CD4-positive, alpha-beta T cell treated with Interferon alpha-2 for 1 hour (primary cell): ENCODE results near the gene SRPK2.

Source experiments
- DNase-seq, 2 donors: peaks; one replicate each; pipeline ENCODE4 v3.0.0-alpha.2; 2020 to 2022

Gene SRPK2

DNA sequence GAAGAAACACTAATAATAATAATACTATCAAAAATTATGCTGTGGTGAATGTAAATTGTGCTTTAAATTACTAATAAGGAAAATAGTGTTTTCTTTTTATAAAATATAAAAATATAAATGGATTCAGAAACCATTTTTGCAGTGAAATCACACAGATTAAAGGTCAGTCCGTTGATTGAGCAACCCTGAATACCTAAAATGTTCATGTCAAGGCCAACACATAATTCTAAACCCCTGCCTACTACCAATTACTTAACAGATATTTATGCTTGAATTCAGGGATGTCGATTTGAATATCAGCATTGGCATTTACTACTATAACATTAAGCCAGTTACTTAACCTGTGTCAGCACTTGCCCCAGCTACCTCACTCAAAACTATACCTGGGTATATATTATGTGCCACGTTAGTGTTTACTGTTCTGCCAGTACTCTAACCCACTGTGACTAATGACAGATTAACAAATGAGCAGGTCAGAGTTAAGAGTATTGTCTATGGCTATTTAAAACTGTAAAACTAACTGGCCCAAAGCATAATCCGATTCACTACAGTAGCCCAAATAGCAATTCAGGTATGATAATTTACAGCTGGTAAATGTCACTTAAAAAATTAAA lies 209.7 kb downstream of the SRPK2 start:
- DNase-seq: no peak

DNA sequence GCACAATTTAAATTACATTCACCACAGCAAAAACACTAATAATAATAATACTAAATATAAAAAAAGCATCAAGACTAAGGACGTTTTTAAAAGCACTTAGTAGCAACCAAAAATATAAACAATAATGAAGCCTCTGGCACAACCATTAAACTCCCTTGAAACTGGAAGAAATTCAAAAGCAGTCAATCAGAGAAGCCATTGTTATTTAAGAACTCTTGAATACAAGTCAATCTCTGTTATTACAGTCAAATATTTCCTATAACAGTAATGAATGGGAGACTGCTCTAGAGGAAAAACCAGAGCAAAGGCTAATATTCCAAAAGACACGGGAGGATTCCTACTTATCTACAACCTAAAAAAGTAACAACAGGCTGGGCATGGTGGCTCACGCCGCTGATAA lies 210.5 kb downstream of the SRPK2 start:
- no peak for DNase-seq

DNA sequence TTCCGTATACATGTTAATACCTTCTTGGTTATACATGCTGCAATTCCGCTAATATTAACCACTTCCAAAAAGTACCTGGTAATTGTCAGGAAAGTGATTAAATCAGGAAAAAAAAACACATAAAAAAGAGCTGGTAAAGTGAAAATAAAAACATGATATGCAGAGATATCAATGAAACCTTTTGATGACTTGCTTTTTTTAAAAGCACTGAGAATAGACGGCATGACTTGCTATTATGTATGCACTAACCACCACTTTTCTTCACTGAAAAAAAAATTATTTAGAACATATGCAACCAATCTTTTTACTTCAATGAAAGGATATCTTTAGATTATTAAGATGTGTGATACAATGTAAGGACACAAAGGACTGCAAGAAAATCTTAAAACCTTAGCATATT lies 211.7 kb downstream of the SRPK2 start:
- DNase-seq: no peak

DNA sequence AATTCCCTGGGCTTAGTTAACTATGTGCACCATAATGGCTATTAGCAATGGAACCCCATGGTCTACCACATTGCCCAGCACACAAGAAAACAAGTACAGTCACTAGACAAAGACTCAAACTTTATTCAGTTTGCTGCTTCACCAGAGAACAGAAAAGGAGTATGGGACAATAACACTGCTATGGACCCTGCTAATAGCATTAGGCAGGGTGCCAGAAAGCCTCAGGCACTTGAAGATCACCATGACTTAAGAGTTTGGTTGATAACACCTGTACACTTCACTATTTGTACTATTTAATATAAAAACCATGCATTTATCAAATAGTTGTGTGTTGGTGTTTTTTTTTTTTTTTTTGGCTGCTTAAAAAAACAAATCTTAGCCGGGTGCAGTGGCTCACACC lies 215.1 kb downstream of the SRPK2 start:
- no peak for DNase-seq

DNA sequence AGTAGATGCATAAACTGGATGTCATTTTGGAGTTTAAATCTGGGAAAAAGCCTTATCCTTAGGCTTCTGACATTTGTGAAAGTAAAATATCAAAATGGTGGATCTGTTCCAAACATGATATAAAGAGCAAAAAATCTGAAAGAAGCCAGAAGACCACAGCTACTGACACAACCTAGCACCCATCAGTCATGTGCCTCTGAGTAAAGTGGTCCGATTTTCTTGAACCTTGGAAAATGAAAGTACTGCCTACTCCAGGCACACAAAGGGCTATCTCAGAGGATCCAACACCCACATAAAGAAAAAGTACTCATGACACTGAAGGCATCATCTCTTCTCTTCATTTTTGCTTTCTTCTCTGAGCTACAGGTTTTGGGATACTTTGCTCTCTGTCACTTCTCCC lies 224.0 kb downstream of the SRPK2 start:
- DNase-seq: no peak

DNA sequence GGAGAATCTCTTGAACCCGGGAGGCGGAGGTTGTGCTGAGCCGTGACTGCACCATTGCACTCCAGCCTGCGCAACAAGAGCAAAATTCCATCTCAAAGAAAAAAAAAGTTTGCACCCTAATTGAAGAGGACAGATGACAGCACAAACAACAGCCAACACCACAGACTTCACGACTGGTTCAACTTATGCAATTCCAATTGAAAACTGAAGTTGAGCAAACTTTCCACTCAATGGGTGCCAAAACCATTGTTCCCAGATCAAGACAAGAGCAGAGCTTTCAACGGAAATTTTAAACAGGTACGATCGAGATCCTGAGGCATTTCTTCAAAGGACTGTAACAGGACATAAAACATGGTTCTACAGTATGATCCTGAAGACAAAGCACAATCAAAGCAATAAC lies 225.0 kb downstream of the SRPK2 start:
- DNase-seq: no peak

DNA sequence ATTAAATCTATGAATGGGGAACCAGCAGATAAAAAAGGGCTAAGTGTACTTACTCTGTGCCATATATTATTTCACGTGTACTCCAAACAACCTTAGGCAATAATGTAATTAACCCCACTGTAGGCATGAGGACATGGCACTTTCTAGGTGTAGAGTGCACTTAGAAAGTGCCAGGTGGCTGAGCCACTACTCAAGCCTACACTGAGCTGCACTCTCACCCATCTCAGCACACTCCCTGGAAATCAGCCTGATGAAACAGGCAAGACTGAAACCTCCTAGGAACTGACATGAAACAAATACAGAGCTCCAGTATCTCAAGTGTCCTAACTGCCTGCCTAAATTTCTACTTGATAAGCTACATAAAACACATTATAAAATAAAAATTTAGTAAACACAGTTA lies 227.4 kb downstream of the SRPK2 start:
- no peak for DNase-seq

DNA sequence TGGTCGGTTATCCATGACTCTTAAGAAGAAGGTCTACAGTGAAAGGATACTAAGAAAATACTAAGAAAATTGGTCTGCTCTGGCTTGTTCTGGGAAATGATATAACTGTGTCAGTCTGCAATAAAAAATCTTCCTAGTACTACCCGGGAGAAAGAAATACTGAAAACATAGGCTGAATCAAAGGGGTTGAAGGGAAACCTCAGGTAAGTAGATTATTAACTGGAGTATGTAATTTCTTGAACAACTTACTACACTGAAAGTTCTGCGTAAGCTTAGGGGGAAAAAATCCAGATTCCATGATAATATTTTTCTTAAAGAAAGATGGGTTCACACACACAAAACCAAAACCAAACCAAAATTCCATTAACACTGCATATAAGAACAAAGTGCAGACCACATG lies 231.4 kb downstream of the SRPK2 start:
- DNase-seq: no peak

DNA sequence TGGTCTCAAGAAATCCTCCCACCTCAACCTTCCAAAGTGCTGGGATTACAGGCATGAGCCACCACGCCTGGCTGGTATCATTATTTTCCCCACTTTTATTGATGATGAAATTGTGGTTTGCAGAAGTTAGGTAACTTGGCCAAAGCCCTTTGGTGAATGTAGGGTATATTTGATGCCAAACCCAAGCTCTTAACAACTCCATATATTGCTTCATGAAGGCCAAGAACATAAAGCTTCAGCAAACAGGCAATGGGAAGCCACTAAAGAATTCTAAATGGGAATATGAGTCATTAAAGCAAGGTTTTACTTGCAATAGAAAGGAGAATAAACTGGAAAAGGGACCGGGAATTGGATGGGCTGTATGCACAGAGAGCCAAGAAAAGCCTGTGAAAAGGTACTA lies 232.0 kb downstream of the SRPK2 start:
- no peak for DNase-seq

DNA sequence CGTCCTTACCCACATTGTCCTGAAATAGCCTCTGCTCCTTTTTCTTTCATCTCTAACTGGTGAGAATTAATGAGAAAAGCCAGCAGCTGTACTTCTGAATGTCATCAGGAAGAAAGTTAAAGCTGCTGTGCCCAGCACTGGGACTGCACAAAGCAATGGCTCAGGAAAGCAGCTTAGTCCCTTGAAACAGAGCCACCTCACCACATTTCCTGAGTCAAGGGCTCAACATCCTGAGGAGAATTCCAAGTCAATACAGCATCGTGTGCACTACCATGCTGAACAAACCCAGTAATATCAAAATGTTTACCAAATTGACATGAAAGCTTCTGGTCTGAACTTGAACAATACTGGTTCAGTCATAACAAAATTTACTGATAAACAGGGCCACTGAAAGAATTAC lies 234.6 kb downstream of the SRPK2 start:
- no peak for DNase-seq

DNA sequence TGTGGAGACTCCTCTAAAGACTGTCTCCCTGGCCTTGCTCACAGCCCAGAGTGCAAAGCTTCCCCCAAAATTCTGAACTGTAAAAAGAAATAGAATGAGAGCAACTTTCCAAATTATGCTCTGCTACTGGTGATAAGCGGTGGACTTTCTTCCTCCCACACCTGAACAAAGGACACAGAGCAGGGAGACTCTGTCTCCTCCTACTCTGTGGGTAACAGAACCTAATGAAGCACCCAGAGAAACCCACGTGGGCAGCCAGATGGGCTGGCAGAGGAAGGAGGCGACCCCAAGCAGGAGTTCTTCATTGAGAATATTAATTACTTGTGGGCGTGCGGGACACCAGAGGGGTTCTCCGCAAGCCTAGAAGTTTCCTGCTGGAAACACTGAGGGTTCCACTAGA lies 235.2 kb downstream of the SRPK2 start:
- DNase-seq: no peak

DNA sequence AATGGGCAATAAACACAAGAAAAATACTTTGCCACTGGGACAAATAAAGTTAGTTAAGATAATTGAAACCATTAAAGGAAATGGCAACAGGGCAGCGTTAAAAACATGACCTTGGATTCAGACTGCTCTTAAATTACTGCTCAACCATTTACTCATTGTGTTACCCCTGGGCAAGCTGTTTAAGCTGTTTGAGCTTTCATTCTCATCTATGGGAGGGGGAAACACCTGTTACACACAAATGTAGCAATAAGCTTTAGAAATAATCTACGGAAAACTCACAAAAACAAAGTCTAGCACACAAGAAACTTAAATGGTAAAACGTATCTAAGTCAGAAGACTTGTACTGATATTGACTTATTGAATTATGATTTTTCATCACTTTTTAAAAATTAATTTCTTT lies 237.6 kb downstream of the SRPK2 start:
- DNase-seq: no peak

DNA sequence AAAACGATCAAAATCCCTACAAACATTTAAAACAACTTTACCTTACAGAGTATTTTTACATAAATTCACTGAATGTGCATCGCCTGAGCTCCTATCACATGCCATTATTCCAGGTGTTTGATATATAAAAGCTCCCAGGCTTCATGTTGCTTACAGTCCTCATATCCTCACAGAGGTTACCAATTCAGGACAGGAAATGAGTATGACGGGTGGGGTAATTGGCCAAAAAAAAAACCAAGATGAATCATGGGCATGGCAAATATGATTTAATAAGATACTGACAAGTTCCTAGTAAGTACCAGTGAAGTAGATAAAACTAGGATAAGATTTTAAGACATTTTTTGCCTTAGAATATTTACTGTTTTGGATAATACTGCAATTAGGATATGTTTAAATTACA lies 238.9 kb downstream of the SRPK2 start:
- DNase-seq: no peak

DNA sequence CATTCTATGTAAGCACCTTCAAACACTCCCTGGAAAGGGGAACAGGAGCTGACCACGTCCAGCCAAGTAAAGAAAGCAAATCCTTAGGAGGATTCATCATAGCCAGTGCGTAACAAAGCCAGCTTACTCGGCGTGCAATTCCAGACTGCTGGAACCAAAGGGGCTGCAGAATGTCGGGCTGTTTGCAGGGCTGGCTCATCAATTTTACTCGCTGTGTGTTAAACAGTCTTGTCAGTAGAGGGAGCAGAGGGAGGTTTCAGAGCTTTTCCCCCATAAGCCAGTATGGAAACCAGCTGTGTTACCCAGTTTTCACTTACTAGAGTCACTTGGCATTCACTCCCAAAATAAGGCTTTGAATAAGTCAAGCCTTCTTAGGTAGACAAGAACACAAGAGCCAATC lies 247.7 kb downstream of the SRPK2 start:
- DNase-seq: peak in 1 of 2 donors; percentile 9

DNA sequence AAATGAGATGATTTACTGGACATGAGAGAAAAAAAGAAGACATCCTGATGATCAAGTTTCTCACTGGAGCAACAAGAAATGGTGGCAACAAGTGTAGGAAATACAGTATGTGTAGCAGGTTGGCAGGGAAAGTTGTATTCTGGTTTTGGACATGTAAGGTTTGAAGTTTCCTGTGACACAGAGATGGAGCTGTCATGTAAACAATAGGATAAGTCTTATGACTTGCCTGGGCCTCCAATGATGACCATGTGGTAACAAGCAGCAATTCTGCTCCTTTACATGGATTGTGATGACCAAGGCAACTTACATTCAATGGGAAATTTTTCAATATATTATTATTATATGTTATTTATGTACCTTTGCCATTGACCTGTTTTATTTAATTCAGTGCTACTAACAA lies 249.3 kb downstream of the SRPK2 start:
- no peak for DNase-seq

DNA sequence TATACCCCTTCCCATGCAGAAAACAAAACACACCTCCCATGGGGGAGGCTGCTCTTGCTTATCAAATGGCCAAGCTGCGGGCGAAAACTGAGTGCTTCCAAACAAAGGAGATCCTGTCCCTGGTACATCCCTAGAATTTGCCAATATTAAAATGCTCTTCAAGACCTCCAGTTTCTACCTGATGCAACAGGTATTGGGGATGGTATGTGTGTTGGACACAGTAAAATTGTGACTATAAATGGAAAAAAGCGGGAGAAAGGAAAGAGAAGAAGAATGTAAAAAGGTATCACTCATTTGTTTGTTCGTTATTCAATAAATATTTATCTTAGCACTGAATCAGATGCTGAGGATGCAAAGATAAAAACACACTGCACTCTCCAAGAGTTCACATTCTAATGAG lies 250.8 kb downstream of the SRPK2 start:
- no peak for DNase-seq

DNA sequence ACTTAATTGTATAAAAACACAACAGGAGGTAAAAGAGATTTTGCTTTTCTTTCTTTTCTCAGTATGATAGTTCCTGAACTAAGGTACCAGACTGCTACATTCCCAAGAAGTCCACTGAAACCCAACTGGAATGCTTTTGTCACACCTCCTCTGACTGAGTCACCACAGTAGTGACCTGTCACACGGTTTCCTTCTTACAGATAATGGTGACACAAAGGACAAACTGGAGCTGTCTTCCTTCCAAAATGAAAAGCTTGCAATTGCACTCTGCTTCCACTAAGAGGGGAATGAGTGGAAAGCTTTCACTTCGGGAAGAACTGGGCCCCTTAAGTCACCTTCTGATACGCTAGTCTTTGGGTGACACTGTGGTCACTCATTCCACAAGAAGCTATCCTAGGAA lies 252.5 kb downstream of the SRPK2 start:
- no peak for DNase-seq

DNA sequence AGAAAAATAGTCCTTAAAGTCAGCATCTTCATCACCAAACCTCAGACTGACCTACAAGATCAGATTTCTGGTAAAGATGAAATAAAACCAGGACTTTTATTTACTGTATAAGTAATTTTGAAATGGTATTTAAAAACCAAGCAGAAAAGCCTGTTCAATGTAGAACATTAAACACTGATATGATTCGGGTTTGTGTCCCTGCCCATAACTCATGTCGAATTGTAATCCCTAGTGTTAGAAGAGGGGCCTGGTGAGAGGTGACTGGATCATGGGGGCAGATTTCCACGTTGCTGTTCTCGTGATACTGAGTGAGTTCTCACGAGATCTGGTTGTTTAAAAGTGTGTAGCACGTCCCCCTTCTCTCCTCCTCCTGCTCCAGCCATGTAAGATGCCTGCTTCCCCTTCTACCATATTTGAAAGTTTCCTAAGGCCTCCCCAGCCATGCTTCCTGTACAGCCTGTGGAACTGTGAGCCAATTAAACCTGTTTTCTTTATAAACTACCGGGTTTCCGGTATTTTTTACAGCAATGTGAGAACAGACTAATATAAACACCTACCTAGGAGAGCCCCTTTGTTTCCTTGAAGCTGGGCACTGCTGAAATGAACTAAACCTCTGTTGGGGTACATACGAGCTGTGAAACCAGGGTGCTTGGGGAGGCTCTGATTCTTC lies 254.6 kb downstream of the SRPK2 start:
- no peak for DNase-seq

DNA sequence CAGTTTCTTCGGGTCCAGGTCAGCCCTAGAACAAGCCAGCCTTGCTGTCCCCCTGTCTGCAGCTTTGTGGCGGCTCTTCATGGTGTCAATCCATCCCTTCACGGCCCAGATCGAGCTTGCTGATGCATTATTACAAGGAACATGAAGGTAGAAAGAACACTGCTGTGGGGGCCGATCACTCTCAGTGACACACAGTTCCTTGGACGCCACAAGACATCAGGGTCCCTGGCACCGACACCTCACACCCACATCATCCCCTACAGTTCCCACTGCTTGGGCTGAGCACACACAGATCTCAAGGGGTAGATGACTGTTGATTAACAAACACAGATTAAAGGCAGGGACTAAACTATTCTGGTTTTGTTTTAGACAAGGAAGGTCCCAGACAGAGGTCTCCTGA lies 255.4 kb downstream of the SRPK2 start:
- DNase-seq: no peak

DNA sequence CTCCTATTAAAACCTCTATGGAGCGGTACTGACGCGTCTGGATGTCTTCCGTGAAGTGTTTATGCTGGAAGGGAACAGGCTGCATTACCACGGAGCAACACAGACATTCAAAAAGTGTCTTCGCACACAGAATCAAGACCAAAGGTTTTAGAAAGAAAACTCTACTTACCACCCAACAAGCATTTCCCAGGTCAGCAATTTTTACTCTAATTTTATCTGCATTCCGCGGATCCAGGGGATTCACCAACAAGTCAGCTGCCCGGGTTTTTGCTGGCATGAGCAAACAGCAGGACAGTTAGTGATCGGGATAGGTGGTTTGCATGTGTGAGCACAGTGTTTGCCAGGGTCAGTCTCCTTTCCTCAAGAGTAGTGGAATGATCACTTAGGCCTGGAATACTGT lies 255.9 kb downstream of the SRPK2 start:
- no peak for DNase-seq

DNA sequence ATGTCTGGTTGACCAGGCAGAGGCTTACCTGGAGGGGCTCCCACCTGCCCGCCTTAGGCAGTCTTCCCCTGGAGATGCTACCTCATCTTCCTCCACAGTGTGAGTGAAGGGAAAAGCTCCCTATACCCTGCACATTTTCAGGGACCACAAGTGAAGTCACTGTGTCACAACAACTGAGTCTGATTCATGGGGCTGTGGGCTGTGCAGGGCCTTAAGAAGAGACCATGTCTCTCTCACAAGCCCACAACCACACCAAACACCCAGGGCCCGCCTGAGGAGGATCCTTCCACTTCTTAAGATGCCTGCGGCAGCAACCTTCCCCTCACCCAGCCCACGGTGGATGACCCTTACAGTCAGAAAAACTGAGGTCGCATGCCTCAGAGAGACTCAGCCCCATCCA lies 256.4 kb downstream of the SRPK2 start:
- DNase-seq: no peak

DNA sequence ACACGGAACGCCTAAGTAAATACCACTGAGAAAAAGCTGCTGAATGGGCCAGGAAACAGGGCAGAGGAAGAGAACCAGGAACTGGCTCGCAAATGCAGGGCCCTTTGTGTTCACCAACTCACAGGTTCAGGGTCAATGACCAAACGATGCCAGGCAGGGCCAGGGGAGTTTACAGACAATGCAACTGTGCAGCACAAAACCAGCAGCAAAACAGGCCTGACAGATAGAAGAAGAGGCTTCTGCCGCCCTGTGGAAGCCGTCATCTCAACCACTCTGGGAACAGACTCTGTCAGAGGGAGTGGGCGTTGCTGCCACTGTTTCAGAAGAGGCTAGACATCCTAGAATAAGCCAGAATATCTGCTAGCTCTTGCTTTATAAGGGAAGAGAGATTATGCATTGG lies 256.8 kb downstream of the SRPK2 start:
- DNase-seq: no peak

DNA sequence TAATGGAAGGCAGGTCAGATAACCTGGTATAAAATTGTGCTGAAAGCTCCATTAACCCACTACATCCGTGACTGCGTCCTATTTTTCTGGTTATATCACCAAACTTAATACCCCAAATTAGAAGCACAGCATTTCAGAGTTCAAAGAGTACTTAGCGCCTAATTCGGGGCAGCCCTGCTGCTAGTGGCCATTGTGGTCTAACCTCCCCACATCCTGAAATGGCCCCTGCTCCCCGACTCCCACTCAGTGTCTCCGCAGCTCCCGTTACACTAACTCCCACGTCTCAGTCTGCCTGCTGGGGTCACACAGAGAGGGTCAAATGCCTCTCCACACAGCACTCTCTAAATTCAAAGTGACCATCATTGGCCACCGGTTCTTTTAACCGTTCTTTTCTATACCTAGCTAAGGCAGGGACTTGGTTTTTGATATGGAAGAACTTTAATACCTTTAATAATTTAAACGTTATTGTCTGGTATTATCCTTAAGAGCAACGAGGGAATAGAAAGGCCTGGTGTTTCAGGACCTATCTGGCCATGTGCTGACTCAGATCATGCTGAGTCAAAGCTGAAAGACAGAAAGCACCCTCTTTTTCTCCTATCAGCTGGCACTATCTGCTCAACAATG lies 257.6 kb downstream of the SRPK2 start:
- no peak for DNase-seq

DNA sequence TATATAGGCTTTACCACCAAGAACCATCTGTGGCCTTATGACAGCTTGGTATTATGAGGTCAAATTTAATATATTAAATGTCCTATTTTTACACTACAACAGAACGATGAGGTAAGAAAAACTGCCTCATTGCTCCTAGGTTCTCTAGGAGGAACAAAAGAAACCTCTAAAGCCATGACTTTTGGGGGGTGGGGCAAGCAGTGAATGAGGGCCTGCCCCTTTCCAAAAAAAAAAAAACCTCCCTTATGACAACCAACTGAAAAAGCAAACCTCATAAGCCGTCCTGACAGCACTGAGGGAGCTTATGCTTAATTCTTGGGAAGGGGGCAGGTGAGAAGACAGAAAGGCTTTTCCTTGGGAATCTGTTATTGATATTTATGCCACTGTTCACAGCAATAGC lies 258.1 kb downstream of the SRPK2 start:
- no peak for DNase-seq

DNA sequence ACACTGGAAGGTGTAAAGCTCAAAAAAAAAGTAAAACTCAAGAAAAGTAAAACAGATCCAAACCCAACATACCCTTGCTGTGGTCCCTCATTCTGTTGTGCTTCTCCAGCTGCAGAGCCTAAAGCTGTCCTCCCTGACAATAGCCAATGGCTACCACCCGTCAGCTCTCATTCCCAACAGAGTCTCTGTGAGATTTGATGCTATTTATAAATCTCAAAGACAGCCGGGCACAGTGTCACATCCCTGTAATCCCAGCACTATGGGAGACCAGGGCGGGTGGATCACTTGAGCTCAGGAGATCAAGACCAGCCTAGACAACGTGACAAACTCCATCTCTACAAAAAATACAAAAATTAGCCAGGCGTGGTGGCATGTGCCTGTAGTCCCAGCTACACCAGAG lies 258.7 kb downstream of the SRPK2 start:
- DNase-seq: no peak
